ENCODE results near the gene IGFBP6. TPM values are rescaled to one million over a fixed set of nuclear protein-coding genes. Genes with fewer than 3 reads are reported as not detected.

Gene IGFBP6
- polyA plus RNA-seq, 1 of the 3 experiments (the other 2 are of a cell fraction): 570 TPM

DNA sequence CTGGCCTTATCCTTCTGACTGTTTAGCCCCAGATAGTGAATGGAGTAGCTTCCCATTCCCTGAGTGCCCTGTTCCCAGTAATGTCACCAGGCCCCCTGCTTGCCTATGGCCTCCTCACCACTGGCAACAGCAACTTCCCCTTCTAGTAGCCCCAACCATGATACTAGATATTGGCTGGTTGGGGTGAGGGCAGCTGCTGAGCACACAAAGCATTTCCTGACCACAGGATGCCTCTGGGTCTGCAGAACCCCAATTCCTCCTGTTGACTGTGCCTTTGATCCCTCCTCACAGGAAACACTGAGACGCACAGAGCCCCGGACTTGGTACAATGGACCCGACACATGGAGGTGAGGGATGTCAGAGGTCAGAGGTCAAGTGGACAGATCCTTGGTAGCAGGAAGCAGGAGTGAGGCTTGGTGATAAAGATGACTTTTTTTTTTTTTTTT lies 6.4 kb downstream of the IGFBP6 start:
- Histone ChIP-seq H3K4me3 (ENCODE audit: low read depth in 2 of 2, low read length in 1 of 2) (no peak overlapping the region), H3K4me1 (ENCODE audit: control insufficient read depth in 1 of 2, insufficient read depth in 2 of 2, low read depth in 1 of 2, low read length in 1 of 2) (peaks cover 0 to 15% of the 10 kb centered on the region in 2 experiments; a peak in 1 of 4 replicates), H3K79me2 (ENCODE audit: insufficient read depth) (peaks cover 5% of the 10 kb centered on the region; the same call in 1 of the 2 replicates), H2AFZ (ENCODE audit: low read depth) (no peak overlapping the region), H3K4me2 (no peak overlapping the region), H3K9me2 (no peaks in the 10 kb centered on the region), H3K27ac (ENCODE audit: low read depth in 2 of 2, low read length in 1 of 2) (no peak overlapping the region), H3K27me3 (ENCODE audit: insufficient read depth) (no peaks in the 10 kb centered on the region), H3F3A (replicated peaks; ENCODE audit: insufficient read depth) (peaks cover 10% of the 10 kb centered on the region), H3K9me3 (no peaks in the 10 kb centered on the region), H3K36me3 (replicated peaks in 1 of 2; ENCODE audit: control insufficient read depth in 1 of 2, insufficient read depth in 2 of 2, low read length in 1 of 2) (peaks cover 8% of the 10 kb centered on the region in 2 experiments), H3K9ac (no peak overlapping the region), H4K20me1 (ENCODE audit: insufficient read depth) (no peaks in the 10 kb centered on the region)
- 94% methylated on average over 3 of the region's 3 CpGs for WGBS (ENCODE audit: low lambda C conversion rate)
- no peak for TF ChIP-seq RAD21 (IDR thresholded peaks at IDR 0.05; ENCODE audit: low read length)
- no peak for TF ChIP-seq RCOR1 (IDR thresholded peaks at IDR 0.05; ENCODE audit: low read length)
- TF ChIP-seq, protein P1, sequence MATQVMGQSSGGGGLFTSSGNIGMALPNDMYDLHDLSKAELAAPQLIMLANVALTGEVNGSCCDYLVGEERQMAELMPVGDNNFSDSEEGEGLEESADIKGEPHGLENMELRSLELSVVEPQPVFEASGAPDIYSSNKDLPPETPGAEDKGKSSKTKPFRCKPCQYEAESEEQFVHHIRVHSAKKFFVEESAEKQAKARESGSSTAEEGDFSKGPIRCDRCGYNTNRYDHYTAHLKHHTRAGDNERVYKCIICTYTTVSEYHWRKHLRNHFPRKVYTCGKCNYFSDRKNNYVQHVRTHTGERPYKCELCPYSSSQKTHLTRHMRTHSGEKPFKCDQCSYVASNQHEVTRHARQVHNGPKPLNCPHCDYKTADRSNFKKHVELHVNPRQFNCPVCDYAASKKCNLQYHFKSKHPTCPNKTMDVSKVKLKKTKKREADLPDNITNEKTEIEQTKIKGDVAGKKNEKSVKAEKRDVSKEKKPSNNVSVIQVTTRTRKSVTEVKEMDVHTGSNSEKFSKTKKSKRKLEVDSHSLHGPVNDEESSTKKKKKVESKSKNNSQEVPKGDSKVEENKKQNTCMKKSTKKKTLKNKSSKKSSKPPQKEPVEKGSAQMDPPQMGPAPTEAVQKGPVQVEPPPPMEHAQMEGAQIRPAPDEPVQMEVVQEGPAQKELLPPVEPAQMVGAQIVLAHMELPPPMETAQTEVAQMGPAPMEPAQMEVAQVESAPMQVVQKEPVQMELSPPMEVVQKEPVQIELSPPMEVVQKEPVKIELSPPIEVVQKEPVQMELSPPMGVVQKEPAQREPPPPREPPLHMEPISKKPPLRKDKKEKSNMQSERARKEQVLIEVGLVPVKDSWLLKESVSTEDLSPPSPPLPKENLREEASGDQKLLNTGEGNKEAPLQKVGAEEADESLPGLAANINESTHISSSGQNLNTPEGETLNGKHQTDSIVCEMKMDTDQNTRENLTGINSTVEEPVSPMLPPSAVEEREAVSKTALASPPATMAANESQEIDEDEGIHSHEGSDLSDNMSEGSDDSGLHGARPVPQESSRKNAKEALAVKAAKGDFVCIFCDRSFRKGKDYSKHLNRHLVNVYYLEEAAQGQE (IDR thresholded peaks at IDR 0.05; ENCODE audit: low read depth, low read length): no peak
- no peak for TF ChIP-seq POLR2AphosphoS5 (IDR thresholded peaks at IDR 0.05; ENCODE audit: low read depth, low read length)
- TF ChIP-seq, protein P2, sequence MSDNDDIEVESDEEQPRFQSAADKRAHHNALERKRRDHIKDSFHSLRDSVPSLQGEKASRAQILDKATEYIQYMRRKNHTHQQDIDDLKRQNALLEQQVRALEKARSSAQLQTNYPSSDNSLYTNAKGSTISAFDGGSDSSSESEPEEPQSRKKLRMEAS (IDR thresholded peaks at IDR 0.05; ENCODE audit: low read depth): no peak
- TF ChIP-seq RXRA (IDR thresholded peaks at IDR 0.05; ENCODE audit: borderline replicate concordance, low read depth): no peak
- TF ChIP-seq, protein P3, sequence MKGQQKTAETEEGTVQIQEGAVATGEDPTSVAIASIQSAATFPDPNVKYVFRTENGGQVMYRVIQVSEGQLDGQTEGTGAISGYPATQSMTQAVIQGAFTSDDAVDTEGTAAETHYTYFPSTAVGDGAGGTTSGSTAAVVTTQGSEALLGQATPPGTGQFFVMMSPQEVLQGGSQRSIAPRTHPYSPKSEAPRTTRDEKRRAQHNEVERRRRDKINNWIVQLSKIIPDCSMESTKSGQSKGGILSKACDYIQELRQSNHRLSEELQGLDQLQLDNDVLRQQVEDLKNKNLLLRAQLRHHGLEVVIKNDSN (IDR thresholded peaks at IDR 0.05; ENCODE audit: borderline replicate concordance, low read depth): no peak
- TF ChIP-seq, protein P4, sequence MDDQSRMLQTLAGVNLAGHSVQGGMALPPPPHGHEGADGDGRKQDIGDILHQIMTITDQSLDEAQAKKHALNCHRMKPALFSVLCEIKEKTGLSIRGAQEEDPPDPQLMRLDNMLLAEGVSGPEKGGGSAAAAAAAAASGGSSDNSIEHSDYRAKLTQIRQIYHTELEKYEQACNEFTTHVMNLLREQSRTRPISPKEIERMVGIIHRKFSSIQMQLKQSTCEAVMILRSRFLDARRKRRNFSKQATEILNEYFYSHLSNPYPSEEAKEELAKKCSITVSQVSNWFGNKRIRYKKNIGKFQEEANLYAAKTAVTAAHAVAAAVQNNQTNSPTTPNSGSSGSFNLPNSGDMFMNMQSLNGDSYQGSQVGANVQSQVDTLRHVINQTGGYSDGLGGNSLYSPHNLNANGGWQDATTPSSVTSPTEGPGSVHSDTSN (IDR thresholded peaks at IDR 0.05): no peak
- TF ChIP-seq TCF12 (IDR thresholded peaks at IDR 0.05): no peak
- TF ChIP-seq, protein P5, sequence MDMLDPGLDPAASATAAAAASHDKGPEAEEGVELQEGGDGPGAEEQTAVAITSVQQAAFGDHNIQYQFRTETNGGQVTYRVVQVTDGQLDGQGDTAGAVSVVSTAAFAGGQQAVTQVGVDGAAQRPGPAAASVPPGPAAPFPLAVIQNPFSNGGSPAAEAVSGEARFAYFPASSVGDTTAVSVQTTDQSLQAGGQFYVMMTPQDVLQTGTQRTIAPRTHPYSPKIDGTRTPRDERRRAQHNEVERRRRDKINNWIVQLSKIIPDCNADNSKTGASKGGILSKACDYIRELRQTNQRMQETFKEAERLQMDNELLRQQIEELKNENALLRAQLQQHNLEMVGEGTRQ (IDR thresholded peaks at IDR 0.05; ENCODE audit: borderline replicate concordance, low read depth, low read length): no peak
- TF ChIP-seq GABPA (IDR thresholded peaks at IDR 0.05; ENCODE audit: low read depth): no peak
- TF ChIP-seq, protein P6, sequence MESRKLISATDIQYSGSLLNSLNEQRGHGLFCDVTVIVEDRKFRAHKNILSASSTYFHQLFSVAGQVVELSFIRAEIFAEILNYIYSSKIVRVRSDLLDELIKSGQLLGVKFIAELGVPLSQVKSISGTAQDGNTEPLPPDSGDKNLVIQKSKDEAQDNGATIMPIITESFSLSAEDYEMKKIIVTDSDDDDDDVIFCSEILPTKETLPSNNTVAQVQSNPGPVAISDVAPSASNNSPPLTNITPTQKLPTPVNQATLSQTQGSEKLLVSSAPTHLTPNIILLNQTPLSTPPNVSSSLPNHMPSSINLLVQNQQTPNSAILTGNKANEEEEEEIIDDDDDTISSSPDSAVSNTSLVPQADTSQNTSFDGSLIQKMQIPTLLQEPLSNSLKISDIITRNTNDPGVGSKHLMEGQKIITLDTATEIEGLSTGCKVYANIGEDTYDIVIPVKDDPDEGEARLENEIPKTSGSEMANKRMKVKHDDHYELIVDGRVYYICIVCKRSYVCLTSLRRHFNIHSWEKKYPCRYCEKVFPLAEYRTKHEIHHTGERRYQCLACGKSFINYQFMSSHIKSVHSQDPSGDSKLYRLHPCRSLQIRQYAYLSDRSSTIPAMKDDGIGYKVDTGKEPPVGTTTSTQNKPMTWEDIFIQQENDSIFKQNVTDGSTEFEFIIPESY (IDR thresholded peaks at IDR 0.05; ENCODE audit: borderline replicate concordance, low read depth): no peak
- TF ChIP-seq SMC3 (IDR thresholded peaks at IDR 0.05; ENCODE audit: low read depth, low read length): no peak
- no peak for TF ChIP-seq GATA2 (CRISPR knock-in tag; IDR thresholded peaks at IDR 0.05)
- TF ChIP-seq TEAD4 (IDR thresholded peaks at IDR 0.05; ENCODE audit: borderline replicate concordance, insufficient read depth): no peak
- TF ChIP-seq MEF2A (IDR thresholded peaks at IDR 0.05; ENCODE audit: borderline replicate concordance, low read depth): no peak
- no peak for TF ChIP-seq EZH2phosphoT487 (IDR thresholded peaks at IDR 0.05; ENCODE audit: borderline replicate concordance, low read depth)
- no peak for TF ChIP-seq RFX5 (IDR thresholded peaks at IDR 0.05; ENCODE audit: low read length)
- TF ChIP-seq SIN3A (IDR thresholded peaks at IDR 0.05; ENCODE audit: borderline replicate concordance, low read depth, low read length): no peak
- no peak for DNase-seq
- CTCF ChIA-PET: interaction anchor here (2.3 to 7.6 kb wide), 2 partner anchors 41 to 94 kb away, joined by 9 to 385 read pairs; no protein-coding TSS in a partner anchor
- POLR2A ChIA-PET: no interaction called here

Measured in SK-N-SH (cell line).